HCEC 1CT (cell line): ENCODE measurements around the gene CUL1.
A peak's percentile ranks its signal among the peaks of the same experiment; 100 is the strongest.

Source experiments
- DNase-seq: peaks from one replicate; pipeline ENCODE4 v3.0.0-alpha.2; 2017

The CUL1 gene

DNA sequence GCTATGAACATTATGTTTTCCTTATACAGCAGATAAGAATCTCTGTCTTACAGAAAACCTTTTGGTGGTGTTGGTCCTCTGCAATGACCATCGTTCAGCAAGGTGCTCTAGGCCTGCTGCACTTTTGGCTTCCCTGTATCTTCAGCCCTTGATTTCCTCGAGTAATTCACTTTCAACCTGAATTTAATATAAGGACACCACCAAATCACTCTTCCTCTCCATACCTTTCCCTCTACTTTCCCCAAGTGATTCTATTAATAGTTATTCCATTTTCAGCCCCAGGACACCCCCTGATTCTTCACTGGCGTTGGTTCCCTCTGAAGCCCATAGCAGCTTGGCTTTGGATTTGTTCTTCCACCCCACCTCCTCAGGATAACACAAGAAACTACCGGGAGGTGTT, 113.2 kb downstream of the CUL1 start:
- no peak for DNase-seq

DNA sequence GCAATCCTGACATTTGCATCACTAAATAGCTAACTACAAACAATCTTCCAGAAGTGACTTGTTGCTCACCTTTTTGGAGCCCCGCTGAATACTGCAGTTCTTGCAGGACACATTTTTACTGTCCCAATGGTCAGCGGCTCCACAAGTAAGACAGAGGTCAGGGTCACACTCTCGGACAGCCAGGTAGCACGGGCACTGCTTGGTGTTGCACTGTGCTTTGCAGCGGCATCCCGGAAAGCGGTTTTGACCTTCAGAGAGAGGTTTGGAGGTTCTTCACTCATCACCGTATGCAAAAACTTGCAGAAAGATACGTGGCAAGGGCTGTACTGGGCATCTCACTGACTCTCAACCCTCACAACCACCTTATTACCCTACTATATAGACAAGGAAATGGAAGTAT, 115.2 kb downstream of the CUL1 start:
- no peak for DNase-seq

DNA sequence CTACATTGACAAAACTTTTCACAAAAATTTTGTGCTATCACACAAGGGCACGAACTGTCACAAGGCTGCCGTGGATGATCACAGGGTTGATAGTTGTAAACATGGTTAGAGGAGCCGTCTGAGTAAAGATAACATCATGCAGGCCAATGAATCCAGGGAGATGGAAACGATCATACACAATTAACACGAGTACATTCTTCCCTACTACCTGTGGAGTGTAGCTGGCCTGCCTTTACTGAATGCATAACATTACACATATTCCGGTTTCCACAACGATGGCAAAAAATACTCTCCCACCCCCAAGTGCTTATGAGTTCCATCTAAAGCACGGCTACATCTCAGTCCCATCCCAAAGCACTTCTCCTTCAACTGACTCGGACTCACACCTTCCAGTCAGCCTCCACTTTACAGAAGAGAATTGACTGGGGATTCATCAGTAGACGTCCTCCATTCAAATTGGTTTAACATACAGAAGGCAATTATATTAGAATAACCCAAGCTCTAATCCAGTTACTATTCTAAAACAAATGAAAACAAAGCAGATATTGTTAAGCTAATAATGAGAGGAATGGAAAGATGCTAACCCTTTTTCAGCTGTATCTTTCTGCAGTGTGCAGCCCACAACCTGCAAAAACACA, 116.3 kb downstream of the CUL1 start:
- DNase-seq: no peak

DNA sequence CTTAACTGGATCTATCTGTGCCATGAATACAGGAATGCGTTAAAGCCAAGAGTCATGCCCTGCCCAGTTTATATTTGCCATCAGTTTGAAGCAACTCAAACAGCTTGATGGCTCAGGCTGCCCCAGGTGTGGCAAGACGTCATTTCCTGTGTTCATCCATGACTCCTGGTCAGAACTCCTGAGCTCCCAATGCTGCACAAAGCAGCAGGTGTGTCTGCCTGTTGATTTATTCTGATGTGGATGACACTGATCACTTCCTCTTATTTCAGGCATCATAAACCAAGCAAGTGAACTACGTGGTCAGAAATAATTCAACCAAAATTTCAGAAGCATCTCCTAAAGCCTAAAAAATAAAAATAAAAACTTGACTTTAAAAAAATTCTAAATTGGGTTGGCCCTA, 116.9 kb downstream of the CUL1 start:
- no peak for DNase-seq

DNA sequence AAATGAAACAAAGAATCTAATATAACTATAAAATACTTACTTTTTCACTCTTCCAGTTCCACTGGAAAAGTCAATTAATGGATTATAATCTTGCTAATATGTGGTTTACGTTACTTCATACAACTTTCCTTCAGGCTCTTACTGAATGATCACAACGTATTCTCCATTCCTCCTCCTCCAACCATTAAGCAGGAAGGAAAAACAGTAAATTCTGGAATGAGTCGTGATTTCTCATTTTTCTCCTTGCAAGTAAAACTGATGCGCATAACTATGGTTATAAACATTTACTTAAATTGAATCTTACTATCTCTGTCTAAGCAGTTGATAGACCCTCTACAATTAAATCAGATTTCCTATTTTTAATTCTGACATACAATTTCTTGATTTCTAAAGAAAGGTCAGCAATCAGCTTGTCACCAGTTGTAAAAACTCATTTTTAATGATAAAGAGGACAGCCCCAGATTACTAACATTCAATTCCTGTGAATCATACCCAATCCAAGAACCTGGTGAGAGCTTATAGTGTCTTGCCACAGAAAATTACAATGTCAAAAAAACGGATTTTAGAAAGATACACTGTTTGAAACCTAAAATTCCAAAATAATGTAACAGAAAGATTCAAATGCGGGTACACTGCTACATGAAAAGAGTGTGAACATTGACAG, 121.1 kb downstream of the CUL1 start:
- peak; percentile 31 for DNase-seq

DNA sequence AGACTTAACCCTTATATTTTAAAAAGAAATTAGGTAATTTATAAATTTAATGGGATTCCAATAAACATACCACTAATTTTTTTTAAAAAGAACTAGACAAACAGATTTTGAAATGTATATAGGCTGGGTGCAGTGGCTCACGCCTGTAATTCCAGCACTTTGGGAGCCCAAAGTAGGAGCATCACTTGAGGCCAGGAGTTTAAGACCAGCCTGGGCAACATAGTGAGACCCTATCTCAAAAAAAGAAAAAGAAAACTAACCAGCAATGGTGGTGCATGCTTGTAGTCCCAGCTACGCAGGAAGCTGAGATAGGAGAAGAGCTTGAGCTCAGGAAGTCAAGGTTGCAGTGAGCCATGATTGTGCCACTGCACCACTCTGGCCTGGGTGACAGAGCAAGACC, 122.7 kb downstream of the CUL1 start:
- no peak for DNase-seq

DNA sequence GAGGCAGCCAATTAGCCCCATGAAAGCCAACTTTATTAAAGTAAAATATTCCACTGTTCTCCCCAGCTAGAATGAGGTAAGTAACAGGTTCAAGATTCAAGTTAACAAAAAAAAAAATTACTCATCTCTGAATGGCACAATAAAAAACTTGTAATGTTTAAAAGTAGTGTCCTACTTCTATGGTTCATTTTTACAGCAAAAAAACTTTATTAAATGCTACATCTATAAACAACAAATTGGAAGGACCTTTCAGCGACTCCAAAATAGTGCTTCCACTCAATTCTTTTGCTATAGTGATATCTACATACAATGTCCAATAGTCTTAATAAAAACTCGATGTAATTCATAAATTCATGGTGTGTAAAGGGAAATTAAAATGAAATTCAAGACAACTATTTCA, 126.2 kb downstream of the CUL1 start:
- DNase-seq: no peak

DNA sequence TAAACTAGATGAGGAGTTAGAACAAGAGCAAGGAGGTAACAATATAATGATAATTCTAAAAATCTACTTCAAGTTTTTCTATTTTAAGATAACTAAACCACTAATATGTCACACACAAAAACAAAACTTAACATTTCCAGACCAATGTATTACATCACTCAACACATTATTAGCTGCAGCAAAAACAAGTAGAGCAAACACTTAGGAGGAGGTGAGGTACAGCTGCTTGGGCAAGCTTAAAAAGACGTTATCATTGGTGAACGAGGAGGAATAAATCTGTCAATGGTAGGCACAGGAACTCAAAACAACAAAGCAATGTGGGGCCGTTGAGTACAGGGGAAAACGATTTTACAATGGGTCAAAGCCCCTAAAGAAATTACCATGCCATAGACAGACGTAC, 126.6 kb downstream of the CUL1 start:
- DNase-seq: no peak

DNA sequence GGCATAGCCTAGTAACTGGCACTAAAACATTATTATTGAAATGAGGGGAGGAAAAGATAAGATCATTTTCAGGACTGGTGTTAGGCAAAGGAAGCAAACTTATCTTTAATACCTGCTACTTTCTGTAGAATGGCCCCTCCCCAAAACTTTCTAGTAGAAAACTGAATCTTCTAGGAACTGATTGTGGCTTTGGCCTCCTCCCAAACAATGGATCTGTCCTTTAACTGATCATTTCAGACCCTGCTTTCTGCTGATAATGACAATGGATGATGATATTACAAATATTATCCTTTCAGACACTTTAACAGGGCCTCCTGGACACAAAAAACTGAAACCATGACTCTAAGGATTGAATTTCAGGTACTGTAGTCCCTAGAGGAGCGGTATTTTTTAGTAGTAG, 130.3 kb downstream of the CUL1 start:
- no peak for DNase-seq

DNA sequence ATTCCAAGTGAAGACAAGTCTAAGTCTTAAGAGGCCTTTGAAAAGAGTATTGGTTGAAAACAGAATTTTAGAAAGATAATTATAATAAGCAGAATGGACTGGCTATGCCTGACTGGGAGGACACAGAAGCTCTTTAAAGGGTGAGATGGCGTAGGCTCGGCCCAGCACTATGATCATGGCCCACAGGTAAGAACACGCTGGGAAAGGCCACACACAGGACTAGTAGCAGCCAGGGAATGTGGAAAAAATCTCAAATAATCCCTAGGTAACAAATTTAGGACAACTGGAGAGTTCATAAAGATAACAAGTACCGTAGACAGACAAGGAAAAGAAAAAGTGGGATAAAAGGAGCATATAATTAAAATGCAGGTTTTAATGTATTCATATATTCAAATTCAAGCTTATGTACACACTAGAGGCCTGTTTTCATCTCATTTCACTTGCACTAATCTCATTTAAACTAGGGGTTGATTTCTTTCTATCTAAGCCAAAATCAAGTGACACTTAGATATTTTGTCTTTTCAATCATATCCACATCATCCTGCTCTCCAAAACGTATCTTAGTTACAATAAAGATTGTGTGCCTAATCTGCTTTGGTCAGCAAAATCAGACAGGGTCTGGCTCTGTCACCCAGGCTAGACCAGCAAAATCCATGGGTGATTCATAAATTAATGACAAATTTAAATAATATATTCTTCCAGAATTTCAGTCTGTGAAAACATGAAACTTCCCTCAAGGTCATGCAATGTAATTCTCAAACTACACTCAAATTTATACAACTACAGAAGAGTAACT, 132.4 kb downstream of the CUL1 start:
- no peak for DNase-seq

DNA sequence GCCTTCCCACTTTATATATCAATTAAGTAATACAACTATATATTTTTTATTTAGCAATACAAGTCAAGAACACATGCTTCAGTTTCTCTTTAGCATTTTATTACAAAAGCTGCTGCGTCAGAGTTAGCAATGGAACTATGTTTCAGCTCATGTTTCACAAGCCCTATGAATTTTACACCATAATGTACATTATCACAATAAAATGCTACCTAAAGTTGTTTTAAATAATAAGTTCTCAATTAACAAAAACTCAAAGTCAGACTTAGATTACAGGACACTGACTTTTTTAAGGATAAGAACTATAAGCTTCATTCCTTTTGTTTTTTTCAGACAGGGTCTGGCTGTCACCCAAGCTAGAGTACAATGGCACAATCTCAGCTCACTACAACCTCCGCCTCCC, 133.1 kb downstream of the CUL1 start:
- DNase-seq: no peak

DNA sequence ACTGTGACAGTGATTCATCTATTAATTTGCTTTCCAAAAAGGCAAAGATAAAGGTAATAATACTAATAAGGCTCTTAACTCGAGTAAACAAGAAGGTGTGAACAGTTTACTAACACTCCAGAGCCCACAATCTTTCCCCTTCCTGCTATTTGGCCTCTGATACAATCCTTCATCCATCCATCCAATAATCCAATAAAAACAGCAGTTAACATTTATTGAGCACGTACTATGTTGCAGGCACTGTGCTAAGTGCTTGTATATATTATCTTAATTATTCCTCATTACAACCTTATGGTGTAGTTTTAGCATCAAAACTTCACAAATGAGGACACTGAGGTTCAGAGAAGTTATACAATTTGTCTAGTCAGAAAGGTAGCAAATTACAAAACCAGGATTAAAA, 135.9 kb downstream of the CUL1 start:
- DNase-seq: no peak

DNA sequence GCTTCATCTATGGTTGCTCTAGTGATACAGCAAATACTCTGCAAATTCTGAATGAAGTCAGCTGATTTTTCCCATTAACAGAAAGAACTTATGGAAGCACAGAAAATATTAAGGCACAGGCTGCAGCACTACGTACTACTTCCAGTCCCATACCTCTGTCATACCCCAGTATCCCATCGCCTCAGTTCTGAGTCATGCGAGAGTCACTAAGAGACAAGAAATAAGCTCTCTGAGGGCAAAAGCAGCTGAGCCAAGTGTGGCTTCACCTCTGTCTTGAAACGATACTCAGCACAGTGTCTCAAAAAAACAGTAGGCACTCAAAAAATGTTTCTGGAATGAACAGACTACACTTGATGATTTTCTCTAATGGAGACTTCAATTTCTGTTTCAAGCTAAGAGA, 137.2 kb downstream of the CUL1 start:
- no peak for DNase-seq

DNA sequence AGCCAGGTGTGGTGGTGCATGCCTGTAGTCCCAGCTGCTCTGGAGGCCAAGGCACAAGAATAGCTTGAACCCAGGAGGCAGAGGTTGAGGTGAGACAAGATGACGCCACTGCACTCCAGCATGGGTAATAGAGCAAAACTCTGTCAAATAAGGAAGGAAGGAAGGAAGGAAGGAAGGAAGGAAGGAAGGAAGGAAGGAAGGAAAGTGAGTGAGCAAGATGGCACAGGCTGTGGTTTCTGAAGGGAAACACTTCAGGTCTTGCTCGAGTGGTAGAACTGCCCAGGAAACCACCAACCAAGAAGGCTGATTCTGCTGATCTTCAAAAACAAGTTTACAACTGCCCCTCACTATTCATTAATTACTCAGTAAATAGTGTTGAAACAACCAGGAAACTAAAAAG, 140.2 kb downstream of the CUL1 start:
- DNase-seq: no peak

DNA sequence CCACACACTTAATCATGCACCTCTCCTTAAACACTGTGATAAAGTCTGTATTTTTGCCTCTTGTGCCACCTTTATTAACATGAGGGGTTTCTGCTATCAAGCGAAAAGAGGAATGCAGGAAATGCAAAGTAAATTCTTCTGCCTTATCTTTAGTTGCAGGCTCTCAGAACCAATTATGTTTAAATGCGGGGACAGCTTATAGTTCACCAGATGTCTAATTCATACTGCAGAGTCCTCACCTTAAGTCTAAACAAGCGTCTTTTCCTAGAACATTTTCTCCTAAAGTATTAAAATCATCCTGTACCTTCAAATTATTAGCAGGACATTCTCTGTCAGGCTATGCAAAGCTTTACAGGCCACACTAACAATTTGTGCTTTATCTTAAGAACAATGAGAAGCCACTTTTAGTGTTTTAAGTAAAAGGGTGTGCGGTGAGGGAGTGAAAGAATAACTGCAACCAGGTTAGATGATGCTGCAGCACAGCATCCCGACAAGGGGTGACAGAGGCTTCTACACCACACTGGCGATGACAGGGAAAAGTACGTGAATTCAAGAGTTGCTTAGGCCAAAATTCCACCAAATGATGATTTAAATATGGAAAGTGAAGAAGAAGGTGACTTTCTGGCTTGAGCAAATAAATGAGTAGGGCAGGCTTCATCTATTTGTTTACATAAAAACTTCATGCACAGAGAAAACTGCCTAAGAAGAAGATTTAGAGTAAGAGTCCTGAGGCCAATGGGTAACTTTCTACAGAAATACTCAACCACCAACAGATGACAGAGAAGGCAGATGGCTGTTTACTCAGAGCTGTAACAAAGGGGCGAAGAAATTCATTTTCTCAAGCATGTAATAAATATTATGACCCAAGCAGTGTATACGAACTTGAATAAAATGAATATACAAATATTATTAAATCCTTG, 149.4 kb downstream of the CUL1 start:
- DNase-seq: no peak

DNA sequence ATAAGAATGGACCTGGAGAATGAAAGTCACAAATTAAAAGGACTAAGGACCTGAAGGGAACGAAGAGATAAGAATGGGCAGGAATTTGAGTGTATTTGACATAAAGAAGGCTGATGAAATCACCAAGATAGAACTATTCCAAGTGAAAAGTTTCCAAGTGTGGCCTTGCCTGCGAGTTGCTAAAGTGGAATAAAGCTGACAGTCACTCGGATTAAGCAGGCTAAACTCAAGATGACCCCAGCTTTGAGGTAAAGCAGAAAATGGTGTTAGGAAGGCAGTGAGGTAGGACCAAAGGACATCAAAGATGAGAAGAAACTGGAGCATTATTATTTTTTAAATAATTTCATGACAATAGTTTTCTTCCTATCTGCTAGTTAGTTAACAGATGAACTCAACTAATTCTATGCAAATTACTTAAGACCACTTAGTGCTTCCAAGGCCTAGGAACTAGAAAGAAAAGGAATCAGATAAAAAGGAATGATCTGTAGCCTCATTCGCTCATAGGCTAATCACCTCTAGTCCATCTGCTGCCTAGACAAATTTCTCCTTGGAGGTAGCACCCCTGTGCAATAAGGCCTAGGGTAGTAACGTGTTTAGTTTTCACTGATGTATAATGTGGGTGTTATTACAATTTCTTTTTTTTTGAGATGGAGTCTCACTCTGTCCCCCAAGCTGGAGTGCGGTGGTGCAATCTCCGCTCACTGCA, 150.8 kb downstream of the CUL1 start:
- DNase-seq: no peak

DNA sequence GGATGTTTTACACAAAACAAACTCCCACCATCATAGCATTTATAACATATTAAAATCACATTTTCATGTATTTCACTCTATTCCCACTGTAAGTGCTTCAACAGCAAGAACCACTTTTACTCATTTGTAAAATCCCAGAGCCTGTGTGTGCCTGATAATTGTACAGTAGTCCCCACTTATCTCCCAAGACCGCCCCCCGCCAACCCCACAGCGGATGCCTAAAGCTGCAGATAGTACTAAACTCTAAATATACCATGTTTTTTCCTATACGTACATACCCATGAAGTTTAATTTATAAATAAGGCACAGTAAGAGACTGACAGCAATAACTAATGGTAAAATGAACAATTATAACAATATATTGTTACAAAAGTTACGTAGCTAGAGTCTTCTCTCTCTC, 151.9 kb downstream of the CUL1 start:
- DNase-seq: no peak
